ENCODE measurements around the gene ARHGAP24. TPM values are rescaled to one million over a fixed set of nuclear protein-coding genes. Genes with fewer than 3 reads are reported as not detected.
A peak's percentile ranks its signal among the peaks of the same experiment; 100 is the strongest.

ARHGAP24 gene
- total RNA-seq, 1 experiment from 2014 or later: 2.1 TPM

DNA sequence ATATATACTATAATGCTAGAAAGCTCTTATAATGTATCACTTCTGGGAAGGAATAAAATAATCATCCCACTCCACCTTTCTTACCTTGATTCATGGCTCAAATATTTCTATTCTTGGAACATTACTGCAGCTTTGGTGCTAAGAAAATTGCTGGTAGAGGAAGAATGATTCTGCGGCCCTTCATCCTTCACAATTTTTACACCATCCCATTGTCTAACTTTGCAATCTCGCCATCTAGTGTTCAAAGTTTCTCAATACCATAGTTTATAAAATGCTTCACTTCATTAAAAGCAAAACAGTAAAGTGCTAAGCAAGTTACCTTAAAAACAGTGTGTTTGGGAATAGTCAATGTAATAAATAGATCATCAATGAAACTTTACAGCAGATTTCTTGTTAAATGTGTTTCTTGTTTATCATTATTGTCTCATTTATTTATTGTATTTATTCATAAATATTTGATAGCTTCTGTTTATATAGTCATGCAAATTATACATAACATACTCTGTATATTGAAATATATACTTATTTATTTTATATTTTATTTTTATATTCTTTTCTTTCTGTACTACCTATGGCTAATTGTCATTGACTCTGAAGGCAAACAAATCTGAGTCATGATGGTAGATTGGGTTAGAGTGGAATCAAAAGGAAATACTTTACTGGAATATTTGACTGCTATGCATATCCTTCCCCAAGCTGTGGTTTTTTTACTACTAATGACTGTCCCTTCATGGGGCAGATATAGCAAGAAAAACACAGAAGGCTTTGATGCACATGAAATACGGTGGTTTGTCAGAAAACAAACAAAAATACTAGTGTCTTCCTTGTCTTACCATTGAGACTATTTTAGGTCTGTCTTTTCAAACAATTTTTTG is 494.2 kb downstream of the ARHGAP24 start:
- no peak for DNase-seq (ENCODE audit: low spot score)

DNA sequence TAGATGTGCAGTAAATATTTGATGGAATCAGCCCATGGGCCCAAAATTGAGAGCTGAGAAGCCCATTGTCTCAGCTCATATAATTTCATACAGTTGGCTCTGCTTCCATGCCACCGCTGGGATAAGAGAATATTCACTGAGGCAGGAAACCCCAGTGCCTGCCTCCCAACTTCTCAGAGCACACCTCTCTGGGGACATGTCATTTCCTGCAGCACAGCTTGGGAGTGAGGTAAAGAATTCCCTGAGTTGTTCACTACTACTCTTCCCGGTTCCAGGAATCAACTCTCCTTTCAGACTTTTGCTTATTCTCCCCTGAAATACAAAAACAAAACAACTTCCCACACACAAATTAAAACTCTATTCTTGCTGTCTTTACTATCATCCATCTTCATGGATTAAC is 495.6 kb downstream of the ARHGAP24 start:
- TF ChIP-seq, protein P1, sequence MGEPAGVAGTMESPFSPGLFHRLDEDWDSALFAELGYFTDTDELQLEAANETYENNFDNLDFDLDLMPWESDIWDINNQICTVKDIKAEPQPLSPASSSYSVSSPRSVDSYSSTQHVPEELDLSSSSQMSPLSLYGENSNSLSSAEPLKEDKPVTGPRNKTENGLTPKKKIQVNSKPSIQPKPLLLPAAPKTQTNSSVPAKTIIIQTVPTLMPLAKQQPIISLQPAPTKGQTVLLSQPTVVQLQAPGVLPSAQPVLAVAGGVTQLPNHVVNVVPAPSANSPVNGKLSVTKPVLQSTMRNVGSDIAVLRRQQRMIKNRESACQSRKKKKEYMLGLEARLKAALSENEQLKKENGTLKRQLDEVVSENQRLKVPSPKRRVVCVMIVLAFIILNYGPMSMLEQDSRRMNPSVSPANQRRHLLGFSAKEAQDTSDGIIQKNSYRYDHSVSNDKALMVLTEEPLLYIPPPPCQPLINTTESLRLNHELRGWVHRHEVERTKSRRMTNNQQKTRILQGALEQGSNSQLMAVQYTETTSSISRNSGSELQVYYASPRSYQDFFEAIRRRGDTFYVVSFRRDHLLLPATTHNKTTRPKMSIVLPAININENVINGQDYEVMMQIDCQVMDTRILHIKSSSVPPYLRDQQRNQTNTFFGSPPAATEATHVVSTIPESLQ (CRISPR knock-in tag; IDR thresholded peaks at IDR 0.05): no peak
- TF ChIP-seq, protein P2, sequence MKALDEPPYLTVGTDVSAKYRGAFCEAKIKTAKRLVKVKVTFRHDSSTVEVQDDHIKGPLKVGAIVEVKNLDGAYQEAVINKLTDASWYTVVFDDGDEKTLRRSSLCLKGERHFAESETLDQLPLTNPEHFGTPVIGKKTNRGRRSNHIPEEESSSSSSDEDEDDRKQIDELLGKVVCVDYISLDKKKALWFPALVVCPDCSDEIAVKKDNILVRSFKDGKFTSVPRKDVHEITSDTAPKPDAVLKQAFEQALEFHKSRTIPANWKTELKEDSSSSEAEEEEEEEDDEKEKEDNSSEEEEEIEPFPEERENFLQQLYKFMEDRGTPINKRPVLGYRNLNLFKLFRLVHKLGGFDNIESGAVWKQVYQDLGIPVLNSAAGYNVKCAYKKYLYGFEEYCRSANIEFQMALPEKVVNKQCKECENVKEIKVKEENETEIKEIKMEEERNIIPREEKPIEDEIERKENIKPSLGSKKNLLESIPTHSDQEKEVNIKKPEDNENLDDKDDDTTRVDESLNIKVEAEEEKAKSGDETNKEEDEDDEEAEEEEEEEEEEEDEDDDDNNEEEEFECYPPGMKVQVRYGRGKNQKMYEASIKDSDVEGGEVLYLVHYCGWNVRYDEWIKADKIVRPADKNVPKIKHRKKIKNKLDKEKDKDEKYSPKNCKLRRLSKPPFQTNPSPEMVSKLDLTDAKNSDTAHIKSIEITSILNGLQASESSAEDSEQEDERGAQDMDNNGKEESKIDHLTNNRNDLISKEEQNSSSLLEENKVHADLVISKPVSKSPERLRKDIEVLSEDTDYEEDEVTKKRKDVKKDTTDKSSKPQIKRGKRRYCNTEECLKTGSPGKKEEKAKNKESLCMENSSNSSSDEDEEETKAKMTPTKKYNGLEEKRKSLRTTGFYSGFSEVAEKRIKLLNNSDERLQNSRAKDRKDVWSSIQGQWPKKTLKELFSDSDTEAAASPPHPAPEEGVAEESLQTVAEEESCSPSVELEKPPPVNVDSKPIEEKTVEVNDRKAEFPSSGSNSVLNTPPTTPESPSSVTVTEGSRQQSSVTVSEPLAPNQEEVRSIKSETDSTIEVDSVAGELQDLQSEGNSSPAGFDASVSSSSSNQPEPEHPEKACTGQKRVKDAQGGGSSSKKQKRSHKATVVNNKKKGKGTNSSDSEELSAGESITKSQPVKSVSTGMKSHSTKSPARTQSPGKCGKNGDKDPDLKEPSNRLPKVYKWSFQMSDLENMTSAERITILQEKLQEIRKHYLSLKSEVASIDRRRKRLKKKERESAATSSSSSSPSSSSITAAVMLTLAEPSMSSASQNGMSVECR (CRISPR knock-in tag; IDR thresholded peaks at IDR 0.05; ENCODE audit: borderline replicate concordance): no peak
- H3K4me1 Mint-ChIP-seq: peaks cover 7% of the 10 kb centered on the region
- ATAC-seq: peak; percentile 66
- no peak overlapping the region for H3K4me3 Mint-ChIP-seq
- CTCF ChIA-PET: interaction anchor here (4.6 kb wide), 1 partner anchor 174 kb away, joined by 85 read pairs; no protein-coding TSS in a partner anchor
- H3K36me3 Mint-ChIP-seq: no peaks in the 10 kb centered on the region; the same call in 1 of the 2 replicates
- H3K27me3 Mint-ChIP-seq (ENCODE audit: low read depth): no peaks in the 10 kb centered on the region; the same call in 1 of the 2 replicates
- H3K9me3 Mint-ChIP-seq: peaks cover under 1% of the 10 kb centered on the region; the same call in 1 of the 2 replicates
- H3K27ac Mint-ChIP-seq: no peak overlapping the region; the same call in 1 of the 2 replicates
- no peak for DNase-seq (ENCODE audit: low spot score)
- POLR2A ChIA-PET: no interaction called here

More for the DNA sequence above, 494.2 kb downstream of the ARHGAP24 start:
- ATAC-seq: peak; percentile 34; the same call in 1 of the 2 replicates
- ChIA-PET POLR2A (no interaction called here), CTCF (interaction anchor here (1.3 to 4.6 kb wide), 2 partner anchors 13 to 172 kb away, joined by 3 to 85 read pairs; no protein-coding TSS in a partner anchor)
- Mint-ChIP-seq H3K36me3 (peaks cover 7% of the 10 kb centered on the region), H3K4me1 (peaks cover 7% of the 10 kb centered on the region), H3K9me3 (peaks cover 9% of the 10 kb centered on the region), H3K27me3 (ENCODE audit: low read depth) (no peaks in the 10 kb centered on the region; the same call in 1 of the 2 replicates), H3K27ac (no peak overlapping the region), H3K4me3 (no peak overlapping the region)
- TF ChIP-seq, protein P3, sequence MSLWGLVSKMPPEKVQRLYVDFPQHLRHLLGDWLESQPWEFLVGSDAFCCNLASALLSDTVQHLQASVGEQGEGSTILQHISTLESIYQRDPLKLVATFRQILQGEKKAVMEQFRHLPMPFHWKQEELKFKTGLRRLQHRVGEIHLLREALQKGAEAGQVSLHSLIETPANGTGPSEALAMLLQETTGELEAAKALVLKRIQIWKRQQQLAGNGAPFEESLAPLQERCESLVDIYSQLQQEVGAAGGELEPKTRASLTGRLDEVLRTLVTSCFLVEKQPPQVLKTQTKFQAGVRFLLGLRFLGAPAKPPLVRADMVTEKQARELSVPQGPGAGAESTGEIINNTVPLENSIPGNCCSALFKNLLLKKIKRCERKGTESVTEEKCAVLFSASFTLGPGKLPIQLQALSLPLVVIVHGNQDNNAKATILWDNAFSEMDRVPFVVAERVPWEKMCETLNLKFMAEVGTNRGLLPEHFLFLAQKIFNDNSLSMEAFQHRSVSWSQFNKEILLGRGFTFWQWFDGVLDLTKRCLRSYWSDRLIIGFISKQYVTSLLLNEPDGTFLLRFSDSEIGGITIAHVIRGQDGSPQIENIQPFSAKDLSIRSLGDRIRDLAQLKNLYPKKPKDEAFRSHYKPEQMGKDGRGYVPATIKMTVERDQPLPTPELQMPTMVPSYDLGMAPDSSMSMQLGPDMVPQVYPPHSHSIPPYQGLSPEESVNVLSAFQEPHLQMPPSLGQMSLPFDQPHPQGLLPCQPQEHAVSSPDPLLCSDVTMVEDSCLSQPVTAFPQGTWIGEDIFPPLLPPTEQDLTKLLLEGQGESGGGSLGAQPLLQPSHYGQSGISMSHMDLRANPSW (CRISPR knock-in tag; conservative IDR thresholded peaks at IDR 0.05; ENCODE audit: low read depth): no peak
- TF ChIP-seq, protein P4, sequence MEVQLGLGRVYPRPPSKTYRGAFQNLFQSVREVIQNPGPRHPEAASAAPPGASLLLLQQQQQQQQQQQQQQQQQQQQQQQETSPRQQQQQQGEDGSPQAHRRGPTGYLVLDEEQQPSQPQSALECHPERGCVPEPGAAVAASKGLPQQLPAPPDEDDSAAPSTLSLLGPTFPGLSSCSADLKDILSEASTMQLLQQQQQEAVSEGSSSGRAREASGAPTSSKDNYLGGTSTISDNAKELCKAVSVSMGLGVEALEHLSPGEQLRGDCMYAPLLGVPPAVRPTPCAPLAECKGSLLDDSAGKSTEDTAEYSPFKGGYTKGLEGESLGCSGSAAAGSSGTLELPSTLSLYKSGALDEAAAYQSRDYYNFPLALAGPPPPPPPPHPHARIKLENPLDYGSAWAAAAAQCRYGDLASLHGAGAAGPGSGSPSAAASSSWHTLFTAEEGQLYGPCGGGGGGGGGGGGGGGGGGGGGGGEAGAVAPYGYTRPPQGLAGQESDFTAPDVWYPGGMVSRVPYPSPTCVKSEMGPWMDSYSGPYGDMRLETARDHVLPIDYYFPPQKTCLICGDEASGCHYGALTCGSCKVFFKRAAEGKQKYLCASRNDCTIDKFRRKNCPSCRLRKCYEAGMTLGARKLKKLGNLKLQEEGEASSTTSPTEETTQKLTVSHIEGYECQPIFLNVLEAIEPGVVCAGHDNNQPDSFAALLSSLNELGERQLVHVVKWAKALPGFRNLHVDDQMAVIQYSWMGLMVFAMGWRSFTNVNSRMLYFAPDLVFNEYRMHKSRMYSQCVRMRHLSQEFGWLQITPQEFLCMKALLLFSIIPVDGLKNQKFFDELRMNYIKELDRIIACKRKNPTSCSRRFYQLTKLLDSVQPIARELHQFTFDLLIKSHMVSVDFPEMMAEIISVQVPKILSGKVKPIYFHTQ (CRISPR knock-in tag; IDR thresholded peaks at IDR 0.05): no peak
- TF ChIP-seq, protein P5, sequence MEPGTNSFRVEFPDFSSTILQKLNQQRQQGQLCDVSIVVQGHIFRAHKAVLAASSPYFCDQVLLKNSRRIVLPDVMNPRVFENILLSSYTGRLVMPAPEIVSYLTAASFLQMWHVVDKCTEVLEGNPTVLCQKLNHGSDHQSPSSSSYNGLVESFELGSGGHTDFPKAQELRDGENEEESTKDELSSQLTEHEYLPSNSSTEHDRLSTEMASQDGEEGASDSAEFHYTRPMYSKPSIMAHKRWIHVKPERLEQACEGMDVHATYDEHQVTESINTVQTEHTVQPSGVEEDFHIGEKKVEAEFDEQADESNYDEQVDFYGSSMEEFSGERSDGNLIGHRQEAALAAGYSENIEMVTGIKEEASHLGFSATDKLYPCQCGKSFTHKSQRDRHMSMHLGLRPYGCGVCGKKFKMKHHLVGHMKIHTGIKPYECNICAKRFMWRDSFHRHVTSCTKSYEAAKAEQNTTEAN (CRISPR knock-in tag; IDR thresholded peaks at IDR 0.05): no peak
